Mesothelial cell of epicardium (in vitro differentiated cells): ENCODE results near the gene CEP164. TPM values are rescaled to one million over a fixed set of nuclear protein-coding genes. Genes with fewer than 3 reads are reported as not detected.

Experiments used
- DNase-seq, 2 experiments: peaks; one replicate each; pipeline ENCODE4 v3.0.0; 2021; ENCODE audit warnings: low spot score in 2 of 2; ENCODE audit not compliant: unreplicated experiment in 2 of 2
- H3K27ac Mint-ChIP-seq: 2 replicates; pipeline ENCODE4 v1.8.0; 2021; ENCODE audit warnings: mixed read lengths
- H3K27me3 Mint-ChIP-seq: 2 replicates; pipeline ENCODE4 v1.8.0; 2021; ENCODE audit warnings: low read depth, mixed read lengths
- H3K36me3 Mint-ChIP-seq: 2 replicates; pipeline ENCODE4 v1.8.0; 2021; ENCODE audit warnings: mixed read lengths
- H3K4me1 Mint-ChIP-seq: 2 replicates; pipeline ENCODE4 v1.8.0; 2021; ENCODE audit warnings: mixed read lengths
- H3K4me3 Mint-ChIP-seq: 2 replicates; pipeline ENCODE4 v1.8.0; 2021; ENCODE audit warnings: mild to moderate bottlenecking, moderate library complexity, mixed read lengths
- H3K9me3 Mint-ChIP-seq: 2 replicates; pipeline ENCODE4 v1.8.0; 2021; ENCODE audit warnings: mixed read lengths
- CTCF ChIP-seq: fragments of 200-600 bp; sonication (generic); IDR thresholded peaks from one replicate; pipeline ENCODE4 v1.5.0; 2021; ENCODE audit warnings: antibody characterized with exemption; ENCODE audit not compliant: unreplicated experiment
- total RNA-seq: library from RNA; stranded (reverse); gene quantifications from 3 replicates; pipeline ENCODE4 v1.2.1, GENCODE V29; 2021

The CEP164 gene
- total RNA-seq, 1 donor from 2014 or later, result 51.1 TPM

- H3K36me3 Mint-ChIP-seq, result no peaks in the 10 kb centered on the region
- H3K27me3 Mint-ChIP-seq, result no peaks in the 10 kb centered on the region
- H3K4me3 Mint-ChIP-seq, result no peak overlapping the region
- no peaks in the 10 kb centered on the region for H3K9me3 Mint-ChIP-seq
- DNase-seq, result no peak
- no peak overlapping the region for H3K27ac Mint-ChIP-seq
- peaks cover 13% of the 10 kb centered on the region for H3K4me1 Mint-ChIP-seq
- no peak for TF ChIP-seq CTCF
These were observed 22.5 kb upstream of the CEP164 start for GRCh38 chr11:117305145-117305544.

GRCh38 chr11:117309310-117309709, 18.3 kb upstream of the CEP164 start:
- H3K27me3 Mint-ChIP-seq, result no peaks in the 10 kb centered on the region
- H3K9me3 Mint-ChIP-seq, result no peaks in the 10 kb centered on the region
- no peak for DNase-seq
- H3K4me3 Mint-ChIP-seq, result no peak overlapping the region
- no peaks in the 10 kb centered on the region for H3K36me3 Mint-ChIP-seq
- H3K27ac Mint-ChIP-seq, result no peak overlapping the region
- TF ChIP-seq CTCF, result no peak
- peaks cover 3% of the 10 kb centered on the region for H3K4me1 Mint-ChIP-seq

GRCh38 chr11:117313091-117313490, 14.6 kb upstream of the CEP164 start:
- no peak overlapping the region for H3K27ac Mint-ChIP-seq
- DNase-seq, result no peak
- no peak overlapping the region for H3K4me3 Mint-ChIP-seq
- no peaks in the 10 kb centered on the region for H3K9me3 Mint-ChIP-seq
- TF ChIP-seq CTCF, result no peak
- H3K27me3 Mint-ChIP-seq, result no peaks in the 10 kb centered on the region
- peaks cover 18% of the 10 kb centered on the region for H3K4me1 Mint-ChIP-seq
- no peaks in the 10 kb centered on the region for H3K36me3 Mint-ChIP-seq

GRCh38 chr11:117313828-117314768, 13.6 kb upstream of the CEP164 start:
- no peak for DNase-seq

GRCh38 chr11:117314840-117315239, 12.8 kb upstream of the CEP164 start:
- no peak overlapping the region for H3K27ac Mint-ChIP-seq
- DNase-seq, result no peak
- no peaks in the 10 kb centered on the region for H3K27me3 Mint-ChIP-seq
- peaks cover 18% of the 10 kb centered on the region for H3K4me1 Mint-ChIP-seq
- no peaks in the 10 kb centered on the region for H3K36me3 Mint-ChIP-seq
- peak overlapping the region; percentile 71 for H3K4me3 Mint-ChIP-seq
- TF ChIP-seq CTCF, result no peak
- no peaks in the 10 kb centered on the region for H3K9me3 Mint-ChIP-seq

More at GRCh38 chr11:117313828-117314768, 13.6 kb upstream of the CEP164 start:
- no peak for TF ChIP-seq CTCF
- Mint-ChIP-seq H3K27me3 (no peaks in the 10 kb centered on the region), H3K36me3 (no peaks in the 10 kb centered on the region), H3K4me3 (peak overlapping the region; percentile 71), H3K27ac (no peak overlapping the region), H3K9me3 (no peaks in the 10 kb centered on the region), H3K4me1 (peaks cover 18% of the 10 kb centered on the region)
